Stimulated activated CD8-positive, alpha-beta memory T cell treated with anti-CD3 and anti-CD28 coated beads, Interleukin-7, amount 100 ng/mL, for 24 hours (primary cell): Measurements from ENCODE around the gene RBM26.

Source experiments
- DNase-seq: peaks from one replicate; pipeline ENCODE4 v3.0.0-alpha.2; 2020; ENCODE audit warnings: low read depth

RBM26 gene, protein sequence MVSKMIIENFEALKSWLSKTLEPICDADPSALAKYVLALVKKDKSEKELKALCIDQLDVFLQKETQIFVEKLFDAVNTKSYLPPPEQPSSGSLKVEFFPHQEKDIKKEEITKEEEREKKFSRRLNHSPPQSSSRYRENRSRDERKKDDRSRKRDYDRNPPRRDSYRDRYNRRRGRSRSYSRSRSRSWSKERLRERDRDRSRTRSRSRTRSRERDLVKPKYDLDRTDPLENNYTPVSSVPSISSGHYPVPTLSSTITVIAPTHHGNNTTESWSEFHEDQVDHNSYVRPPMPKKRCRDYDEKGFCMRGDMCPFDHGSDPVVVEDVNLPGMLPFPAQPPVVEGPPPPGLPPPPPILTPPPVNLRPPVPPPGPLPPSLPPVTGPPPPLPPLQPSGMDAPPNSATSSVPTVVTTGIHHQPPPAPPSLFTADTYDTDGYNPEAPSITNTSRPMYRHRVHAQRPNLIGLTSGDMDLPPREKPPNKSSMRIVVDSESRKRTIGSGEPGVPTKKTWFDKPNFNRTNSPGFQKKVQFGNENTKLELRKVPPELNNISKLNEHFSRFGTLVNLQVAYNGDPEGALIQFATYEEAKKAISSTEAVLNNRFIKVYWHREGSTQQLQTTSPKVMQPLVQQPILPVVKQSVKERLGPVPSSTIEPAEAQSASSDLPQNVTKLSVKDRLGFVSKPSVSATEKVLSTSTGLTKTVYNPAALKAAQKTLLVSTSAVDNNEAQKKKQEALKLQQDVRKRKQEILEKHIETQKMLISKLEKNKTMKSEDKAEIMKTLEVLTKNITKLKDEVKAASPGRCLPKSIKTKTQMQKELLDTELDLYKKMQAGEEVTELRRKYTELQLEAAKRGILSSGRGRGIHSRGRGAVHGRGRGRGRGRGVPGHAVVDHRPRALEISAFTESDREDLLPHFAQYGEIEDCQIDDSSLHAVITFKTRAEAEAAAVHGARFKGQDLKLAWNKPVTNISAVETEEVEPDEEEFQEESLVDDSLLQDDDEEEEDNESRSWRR

DNA sequence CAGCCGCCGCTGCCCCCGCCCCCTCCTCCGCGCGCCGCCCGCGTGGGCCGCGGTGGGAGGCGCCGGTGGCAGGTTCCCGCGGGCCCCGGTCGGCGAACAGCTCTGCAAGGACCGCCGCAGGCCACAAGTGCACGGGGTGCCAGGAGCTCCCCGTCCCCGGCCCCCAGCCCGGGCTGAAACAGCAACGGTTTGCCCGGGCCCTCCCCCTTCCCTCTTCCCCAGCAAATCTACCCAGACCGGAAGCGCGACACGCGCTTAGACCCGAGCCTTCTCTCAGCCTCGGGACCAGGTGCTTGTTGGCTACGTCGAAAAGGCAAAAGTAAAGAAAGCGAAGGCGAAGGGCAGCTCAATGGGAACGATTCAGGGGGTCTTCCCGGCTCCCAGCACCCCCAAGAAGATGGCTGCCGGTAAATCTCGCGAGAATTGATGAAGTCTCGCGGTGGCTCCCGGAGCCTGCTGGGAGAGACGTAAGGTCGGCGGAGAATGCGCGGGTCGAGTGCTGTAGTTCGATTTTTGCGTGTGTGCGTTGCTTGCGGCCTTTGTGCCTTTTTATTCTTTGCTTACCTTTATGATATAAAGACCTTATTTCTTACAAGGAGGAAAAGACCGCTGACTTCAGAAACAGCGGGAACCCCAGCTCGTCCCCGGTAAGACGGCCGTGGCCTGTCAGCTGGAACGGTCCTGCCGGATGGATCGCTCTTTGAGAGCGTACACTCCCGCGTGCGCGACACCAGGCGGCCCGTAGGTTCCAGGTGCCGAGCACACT is at the start of gene RBM26:
Gene RBM26 (minus strand): TSS at position 425 of the 766 bp plus-strand sequence. CDS start 481 bp downstream, outside the sequence.
- DNase-seq = peak; percentile 78

DNA sequence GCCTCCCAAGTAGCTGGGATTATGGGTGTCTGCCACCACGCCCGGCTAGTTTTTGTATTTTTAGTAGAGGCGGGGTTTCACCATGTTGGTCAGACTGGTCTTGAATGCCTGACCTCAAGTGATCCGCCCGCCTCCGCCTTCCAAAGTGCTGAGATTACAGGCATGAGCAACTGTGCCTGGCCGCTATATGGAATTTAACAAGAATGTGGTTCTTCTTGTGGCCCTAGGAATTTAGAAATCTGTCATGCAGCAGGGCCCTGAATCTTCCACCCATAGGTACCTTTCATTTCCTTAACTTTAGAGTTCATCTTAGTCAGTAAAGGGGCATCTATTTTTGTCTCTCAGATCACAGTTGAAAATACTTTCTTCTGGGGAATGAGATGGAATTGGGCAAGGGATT is 49.3 kb upstream of the RBM26 start:
- no peak for DNase-seq

DNA sequence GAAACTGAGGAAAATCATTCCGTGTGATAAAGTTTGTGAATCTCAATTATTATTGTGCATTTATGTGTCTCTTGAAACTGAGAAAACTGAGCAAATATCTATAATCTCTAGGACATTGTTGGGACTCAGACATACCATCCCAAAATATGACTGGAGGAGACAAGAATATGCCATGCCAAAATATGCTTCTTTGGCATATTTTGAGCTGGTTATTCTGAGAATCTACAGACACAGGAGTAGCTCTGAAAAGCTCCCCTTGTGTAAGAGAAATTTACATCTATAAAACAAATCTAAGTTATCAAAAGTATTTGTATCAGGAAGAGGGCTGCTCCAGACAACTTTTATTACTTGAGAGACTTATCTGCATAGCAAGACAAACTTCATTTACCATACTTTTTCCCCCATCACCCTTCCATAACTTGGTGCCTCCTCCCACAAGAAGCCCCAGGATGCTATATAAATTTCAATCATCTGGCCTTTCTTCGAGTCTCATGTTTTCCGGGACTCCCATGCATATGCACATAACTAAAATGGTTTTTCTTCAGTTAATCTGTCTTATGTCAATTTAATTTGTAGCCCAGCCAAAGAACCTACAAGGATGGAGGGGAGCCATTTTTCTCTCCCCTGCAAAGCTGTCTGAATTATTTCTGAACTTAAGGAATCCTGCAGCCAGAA is 46.3 kb upstream of the RBM26 start:
- no peak for DNase-seq

DNA sequence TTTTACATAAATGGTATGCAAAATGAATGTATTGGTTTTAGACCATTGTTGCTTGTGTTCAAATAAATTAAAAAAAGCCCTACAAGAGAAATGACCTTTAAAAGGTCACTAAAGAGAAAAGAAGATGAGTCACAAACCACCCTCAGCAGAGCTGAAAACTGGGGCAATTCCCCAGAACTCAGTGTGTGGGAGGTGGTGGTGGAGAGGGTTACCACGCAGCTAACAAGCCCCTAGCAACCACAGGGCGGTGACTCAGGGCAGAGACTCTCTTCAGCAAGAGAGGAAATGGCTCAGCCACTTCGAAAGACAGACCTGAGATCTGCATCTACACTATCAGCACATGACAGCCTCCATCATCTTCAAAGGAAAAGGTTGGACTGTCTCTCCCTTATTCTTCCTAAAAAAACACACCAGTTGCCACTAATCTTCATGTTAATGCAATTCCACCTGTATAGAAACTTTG is 45.5 kb upstream of the RBM26 start:
- DNase-seq = peak; percentile 85

DNA sequence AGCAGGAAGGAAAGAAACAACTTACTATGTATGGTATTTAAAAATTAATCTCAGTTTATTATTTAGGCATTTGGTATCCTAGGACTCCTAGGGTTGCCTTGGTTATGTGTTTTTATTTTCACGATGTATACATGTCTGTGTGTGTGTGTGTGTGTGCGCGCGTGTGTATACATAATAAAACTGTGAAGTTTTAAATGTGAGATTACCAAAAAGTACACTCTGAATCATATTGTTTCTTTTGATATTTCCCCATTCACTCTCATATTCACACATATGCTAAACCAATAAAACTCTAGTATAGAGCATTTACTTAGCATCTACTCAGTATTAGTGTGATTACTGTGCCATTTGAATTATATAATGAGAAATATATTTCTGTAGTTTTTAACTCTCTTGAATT is 44.1 kb upstream of the RBM26 start:
- no peak for DNase-seq

DNA sequence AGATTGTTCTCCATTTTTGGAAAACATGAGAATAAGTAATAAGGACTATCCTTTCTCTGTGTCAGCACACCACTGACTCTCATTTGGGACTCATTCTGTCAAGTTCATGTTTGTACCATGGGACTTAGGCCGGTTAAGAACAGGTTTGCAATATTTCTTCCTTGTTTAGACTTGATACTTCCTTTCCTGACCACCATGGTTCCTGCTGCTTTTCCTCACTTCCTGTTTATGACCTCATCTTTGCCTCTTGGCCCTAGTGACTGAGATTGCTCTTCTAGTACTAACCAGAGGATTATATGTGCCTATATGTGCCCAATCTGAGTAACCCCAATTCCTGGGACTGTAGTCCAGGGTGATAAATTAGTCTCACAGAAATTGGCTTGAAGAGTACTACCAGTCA is 42.4 kb upstream of the RBM26 start:
- no peak for DNase-seq

DNA sequence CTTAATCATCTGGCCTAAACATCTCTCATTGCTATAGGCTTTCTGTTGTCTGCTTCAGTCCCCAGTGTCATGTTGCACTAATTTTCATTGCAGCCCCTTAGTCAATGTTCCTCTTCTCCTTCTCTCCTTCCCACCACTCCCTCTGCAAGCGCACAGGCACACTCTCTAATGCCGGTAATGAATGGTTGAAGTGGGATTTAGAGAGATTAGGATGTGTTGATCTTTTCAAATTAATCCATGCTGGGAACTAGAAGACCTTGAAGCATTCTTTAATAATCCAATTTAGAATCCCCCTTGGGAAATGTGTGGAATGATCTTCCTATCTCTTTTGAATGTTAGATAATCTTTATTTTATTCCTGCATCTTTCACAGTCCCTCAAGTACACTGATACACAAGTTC is 41.7 kb upstream of the RBM26 start:
- no peak for DNase-seq

DNA sequence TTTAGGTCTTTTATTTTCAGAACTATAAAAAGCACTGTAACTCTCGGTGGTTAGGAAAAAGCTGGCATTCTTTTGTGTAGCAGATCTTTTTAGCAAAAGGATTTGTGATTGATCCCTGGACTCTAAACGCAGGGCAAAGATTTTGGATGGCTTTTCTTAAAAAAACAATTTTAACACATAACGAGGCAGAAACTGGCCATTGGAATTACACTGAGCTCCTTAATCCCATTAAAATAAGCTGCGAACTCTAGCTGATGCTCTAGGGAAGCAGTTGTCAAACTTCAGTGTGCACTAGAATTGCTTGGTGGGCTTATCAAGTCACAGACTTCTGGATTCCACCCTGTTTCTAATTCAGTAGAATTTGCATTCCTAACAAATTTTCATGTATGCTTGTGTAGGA is 41.1 kb upstream of the RBM26 start:
- no peak for DNase-seq

DNA sequence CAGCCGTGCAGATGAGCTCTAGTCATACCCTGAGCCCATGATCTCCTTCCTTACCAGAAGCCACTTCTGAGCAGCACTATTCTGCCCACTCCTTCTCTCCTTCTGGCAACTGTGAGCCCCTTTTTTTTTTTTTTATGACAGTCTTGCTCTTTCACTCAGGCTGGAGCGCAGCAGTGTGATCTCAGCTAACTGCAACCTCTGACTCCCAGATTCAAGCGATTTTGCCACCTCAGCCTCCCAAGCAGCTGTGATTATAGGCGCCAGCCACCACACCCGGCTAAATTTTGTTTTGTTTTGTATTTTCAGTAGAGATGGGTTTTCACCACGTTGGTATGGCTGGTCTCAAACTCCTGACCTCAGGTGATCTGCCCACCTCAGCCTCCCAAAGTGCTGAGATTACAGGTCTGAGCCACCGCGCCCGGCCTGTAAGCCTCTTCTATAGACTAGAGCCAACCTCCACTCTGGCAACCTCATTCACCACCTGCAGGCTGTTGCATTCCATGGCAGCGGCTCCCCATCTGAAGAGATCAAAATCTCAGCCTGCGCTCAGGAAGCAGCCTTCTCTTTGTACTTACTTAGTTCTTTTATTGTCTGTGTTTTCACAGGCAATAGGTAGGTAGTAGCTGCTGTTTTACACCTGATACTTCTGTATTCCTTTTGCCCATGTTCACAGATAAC is 40.1 kb upstream of the RBM26 start:
- DNase-seq = no peak

DNA sequence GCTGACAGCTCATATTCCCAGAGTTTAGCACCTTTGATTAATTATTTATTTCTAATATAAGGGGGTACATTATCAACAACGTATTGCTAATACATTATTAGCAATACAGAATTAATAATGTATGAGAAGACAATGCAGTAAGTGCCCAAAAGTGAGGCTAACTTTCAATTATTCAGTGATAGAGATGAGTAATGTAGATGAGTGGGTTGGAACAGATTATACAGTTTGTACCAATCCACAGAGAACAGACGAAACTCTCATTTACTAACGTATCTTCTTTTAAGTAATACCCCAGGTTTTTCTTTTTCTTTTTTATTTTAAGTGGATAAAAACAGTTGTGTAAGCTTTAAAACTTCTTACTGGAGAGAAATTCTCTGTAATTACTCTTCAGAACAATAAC is 36.7 kb upstream of the RBM26 start:
- no peak for DNase-seq

DNA sequence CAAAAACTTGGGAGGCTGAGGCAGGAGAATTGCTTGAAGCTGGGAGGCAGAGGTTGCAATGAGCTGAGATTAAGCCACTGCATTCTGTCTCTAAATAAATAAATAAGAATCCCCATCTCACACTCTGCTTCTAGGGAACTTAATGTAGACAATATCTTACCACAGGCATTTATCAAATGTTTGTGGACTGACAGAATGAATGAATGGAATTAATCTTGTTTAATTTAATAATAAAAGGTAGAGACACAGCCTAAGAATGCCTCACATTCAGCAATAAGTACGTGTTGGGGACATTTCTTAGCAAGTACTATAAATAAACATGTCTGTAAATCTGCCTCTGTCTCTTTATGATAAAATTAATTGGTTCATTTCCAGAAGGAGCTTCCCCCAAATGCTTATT is 36.2 kb upstream of the RBM26 start:
- DNase-seq = no peak

DNA sequence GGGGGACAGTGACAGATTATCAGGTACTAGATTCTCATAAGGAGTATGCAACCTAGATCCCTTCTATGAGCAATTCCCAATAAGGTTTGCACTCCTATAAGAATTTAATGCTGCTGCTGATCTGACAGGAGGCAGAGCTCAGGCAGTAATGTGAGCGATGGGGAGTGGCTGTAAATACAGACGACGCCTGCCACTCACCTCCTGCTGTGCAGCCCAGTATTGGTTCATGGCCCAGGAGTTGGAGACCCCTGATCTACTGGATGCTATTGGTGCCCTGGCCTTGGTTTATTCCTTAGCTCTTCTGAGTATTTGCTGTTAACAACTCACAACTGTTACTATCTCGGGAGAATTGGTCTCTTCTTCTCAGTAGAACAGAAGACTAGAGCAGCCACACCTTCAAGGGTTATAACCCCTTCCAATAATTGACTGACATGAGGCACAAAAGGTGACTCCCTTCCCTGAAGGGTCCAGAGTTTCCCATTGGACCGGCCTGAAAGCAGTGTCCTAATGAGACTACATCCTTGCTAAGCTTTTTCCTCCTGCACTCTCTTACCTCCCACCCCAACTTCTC is 35.0 kb upstream of the RBM26 start:
- DNase-seq = no peak

DNA sequence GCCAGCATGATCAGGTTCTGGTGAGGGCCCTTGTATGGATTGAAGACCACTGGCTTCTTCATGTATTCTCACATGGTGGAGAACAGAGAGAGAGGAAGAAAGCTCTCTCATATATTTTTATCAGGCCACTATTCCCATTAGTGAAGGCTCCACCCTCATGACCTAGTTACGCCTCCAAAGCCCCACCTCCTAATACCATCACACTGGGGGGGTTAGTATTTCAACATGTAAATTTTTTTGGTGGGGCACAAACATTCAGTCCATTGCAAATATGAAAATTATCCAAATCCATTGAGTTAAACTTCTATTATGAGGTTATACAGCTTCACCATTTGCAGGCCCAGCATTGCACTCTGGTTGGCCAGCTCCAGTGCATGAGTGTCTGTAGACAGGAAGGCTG is 33.2 kb upstream of the RBM26 start:
- DNase-seq = no peak

DNA sequence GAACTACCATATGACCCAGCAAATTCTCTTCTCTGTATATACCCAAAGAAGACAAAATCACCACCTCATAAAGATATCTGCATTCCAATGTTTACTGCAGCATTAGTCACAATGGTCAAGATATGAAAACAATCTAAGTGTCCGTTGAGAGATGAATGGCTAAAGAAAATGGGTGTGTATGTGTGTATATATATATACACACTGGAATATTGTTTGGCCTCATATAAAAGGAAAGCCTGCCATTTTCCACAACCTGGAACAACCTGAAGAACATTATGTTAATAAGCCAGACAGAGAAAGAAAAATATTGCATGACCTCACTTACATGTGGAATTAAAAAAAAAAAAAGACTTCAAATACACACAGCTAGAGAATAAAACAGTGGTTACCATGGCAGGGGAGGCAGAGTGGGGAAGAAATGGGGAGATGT is 29.5 kb upstream of the RBM26 start:
- no peak for DNase-seq

DNA sequence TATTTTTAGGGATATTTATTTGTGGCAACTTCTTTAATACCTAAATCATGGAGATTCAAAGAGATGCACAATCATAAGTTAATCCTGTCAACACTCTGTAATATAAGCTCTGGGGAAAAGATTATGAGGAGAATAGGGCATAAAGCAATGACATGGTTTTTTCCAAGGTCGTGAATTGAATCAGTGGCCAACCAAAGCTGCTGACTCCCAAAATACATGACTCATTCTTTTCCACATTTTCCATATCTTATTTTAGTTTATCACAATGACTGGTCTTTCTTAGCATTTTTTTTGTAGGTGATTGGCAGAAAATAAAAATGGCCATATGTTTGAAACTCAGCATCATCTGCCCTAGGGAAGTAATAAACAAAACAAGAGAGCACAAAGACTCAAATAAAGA is 28.5 kb upstream of the RBM26 start:
- DNase-seq = no peak

DNA sequence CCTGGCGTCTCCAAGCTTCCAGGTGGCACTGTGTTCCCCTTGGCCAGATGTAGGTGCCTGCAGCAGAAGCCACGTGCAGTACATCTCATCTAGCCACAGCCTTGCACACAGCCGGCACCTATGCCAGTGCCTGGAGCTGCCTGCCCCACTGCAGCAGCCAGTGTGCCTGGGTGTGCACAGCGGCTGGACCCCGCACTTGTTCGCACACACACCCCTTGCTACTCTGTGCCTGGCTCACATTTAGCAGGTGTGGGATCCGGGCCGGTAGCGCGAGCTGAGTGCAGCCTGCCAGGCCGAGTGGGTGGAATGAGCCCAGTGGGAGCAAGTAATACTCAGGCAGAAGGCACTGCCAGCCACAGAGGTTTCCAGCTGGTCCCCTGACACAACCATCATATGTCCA is 26.9 kb upstream of the RBM26 start:
- DNase-seq = no peak

DNA sequence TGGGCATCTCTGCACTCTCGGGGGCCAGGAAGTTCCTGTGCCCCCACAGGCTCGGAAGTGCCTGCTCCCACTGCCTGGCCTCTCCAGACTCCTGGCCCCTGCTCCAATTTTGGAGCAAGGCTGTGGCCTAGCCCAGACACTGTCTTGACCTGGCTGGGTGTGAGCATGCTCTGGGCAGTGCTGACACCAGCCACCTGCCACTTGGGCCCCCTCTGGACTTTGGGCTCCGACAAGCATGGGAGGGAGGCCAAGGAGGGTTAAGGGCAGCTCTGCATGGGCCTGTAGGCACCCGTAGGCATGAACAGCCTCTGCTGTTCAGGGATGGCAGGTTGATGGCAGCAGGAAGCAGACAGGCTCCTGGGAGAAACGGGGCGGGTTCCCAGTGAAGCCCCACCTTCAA is 26.0 kb upstream of the RBM26 start:
- DNase-seq = no peak

DNA sequence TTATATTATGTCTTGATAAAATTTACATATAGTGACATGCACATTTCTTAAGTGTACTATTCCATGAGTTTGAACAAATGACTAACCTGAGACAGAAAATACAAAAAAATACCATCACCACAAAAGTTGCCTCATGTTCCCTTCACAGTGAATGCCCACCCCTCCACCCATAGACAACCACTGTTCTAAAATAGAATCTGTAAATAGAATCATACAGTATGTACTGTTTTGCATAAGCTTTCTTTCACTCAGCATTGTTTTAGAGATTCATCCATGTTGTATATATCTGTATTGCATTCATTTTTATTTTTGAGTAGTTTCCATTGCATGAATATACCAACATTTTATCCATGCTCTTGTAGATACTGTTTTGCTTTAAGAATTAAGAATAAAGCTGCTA is 23.3 kb upstream of the RBM26 start:
- DNase-seq = no peak

DNA sequence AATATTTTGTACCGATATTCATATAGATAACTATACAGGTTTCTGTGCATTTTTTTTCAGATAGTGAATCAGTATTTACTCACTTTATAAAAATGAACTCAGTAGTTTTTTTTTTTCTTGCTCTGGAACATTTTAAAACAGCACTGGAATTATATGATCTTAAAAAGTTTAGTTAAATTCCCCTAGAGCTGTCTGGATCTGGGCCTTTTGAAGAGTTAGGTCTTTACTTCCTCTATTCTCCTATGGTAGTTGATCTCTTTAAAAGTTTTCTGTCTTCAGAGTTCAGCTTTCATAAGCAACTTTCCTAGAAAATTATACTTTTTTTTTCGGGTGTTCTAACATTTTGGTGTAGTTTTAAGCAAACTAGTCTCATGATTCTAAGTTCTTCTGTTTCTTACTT is 21.8 kb upstream of the RBM26 start:
- DNase-seq = no peak

DNA sequence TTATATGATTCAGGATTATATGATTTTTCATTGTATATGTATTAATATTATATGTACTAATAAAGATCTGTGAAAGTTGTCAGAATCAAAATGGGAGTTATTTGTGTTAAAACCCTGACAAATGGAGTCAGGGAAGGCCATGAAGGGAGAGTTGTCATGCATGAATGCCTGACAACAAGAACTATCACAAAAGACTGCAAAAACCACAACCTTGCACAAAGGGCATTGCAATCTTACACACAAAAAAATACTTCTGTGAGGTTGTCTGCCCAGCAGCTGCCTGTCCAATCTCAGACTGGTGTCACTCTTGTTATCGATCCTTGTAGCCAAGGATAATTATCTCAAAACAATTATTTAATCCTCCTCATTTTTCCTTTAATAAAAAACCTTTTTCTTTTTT is 21.2 kb upstream of the RBM26 start:
- no peak for DNase-seq
